ENCODE results near the gene NPC1. TPM values are rescaled to one million over a fixed set of nuclear protein-coding genes. Genes with fewer than 3 reads are reported as not detected.

Gene NPC1
- total RNA-seq, 1 experiment from 2014 or later, result 38.3 TPM

DNA sequence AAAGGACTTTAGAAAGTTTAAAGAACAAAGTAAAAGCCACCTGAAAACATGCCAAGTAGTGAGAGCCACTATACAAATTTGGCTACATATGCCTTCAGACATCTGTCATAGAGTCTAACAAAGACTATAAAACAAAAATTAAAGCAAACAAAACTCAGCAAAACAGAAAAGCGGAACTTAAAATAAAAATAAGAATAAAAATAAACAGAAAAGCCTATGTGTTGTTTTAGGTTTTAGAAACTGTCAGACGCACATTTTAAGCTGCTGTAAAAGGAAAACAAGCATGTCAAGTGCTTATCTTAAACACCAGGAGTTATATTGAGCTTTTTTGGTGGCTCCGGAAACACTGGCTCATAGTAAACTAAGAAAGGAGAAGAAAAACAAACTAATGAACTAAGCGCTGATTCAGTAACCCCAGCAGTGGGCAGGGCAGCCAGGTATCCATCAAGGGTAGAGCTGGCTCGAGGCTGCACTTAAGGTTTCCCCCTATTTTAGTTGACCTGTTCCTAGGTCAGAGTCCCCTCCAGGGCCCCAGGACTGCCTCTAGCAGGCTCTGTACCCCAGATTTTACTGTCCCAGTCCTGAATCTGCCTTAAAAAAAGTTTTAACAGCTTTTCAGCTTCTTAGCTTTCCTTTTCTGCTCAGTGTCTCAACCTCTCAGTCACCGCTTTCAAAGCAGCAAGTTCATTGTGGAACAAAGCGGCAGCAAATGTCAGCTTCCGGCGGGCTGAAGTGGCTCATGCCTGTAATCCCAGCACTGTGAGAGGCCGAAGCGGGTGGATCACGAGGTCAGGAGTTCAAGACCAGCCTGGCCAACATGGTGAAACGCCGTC is 98.4 kb downstream of the NPC1 start (continued):
- TF ChIP-seq ZNF532 (CRISPR knock-in tag; IDR thresholded peaks at IDR 0.05; ENCODE audit: borderline replicate concordance) (no peak), SP1 (CRISPR knock-in tag; conservative IDR thresholded peaks at IDR 0.05) (no peak), SOX15 (CRISPR knock-in tag; IDR thresholded peaks at IDR 0.05) (no peak), KAT7 (CRISPR knock-in tag; IDR thresholded peaks at IDR 0.05; ENCODE audit: borderline replicate concordance) (no peak), ZNF281 (CRISPR knock-in tag; IDR thresholded peaks at IDR 0.05) (no peak), JUN (CRISPR knock-in tag; IDR thresholded peaks at IDR 0.05) (no peak)
- TF ChIP-seq, protein P1, sequence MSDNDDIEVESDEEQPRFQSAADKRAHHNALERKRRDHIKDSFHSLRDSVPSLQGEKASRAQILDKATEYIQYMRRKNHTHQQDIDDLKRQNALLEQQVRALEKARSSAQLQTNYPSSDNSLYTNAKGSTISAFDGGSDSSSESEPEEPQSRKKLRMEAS (CRISPR knock-in tag; IDR thresholded peaks at IDR 0.05), result no peak

DNA sequence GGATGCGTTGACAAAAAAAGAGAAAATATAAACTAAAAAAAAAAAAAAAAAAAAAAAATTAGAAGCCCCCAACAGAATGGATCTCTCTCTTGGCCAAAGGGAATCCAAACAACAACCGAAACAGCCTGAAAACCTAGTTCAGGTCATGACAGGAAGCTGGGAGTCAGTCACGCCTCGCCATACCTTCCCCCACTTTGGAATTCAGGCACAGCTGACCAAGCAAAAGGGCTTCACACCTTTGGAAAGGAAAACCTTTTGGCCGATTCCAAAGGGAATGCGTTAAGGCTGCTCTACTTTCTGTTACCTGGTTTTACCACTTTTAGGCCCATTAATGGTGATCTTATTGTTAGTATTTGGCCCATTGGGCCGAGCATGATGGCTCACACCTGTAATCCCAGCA is 100.9 kb downstream of the NPC1 start:
- TF ChIP-seq CBFB (CRISPR knock-in tag; IDR thresholded peaks at IDR 0.05; ENCODE audit: low read depth) (no peak), ZNF512 (CRISPR knock-in tag; IDR thresholded peaks at IDR 0.05; ENCODE audit: borderline replicate concordance) (no peak), ATF6 (CRISPR knock-in tag; IDR thresholded peaks at IDR 0.05) (no peak), USF2 (CRISPR knock-in tag; IDR thresholded peaks at IDR 0.05) (no peak), JUN (CRISPR knock-in tag; IDR thresholded peaks at IDR 0.05) (no peak), EMX1 (CRISPR knock-in tag; IDR thresholded peaks at IDR 0.05) (no peak)
- TF ChIP-seq, protein P2, sequence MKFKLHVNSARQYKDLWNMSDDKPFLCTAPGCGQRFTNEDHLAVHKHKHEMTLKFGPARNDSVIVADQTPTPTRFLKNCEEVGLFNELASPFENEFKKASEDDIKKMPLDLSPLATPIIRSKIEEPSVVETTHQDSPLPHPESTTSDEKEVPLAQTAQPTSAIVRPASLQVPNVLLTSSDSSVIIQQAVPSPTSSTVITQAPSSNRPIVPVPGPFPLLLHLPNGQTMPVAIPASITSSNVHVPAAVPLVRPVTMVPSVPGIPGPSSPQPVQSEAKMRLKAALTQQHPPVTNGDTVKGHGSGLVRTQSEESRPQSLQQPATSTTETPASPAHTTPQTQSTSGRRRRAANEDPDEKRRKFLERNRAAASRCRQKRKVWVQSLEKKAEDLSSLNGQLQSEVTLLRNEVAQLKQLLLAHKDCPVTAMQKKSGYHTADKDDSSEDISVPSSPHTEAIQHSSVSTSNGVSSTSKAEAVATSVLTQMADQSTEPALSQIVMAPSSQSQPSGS (CRISPR knock-in tag; IDR thresholded peaks at IDR 0.05; ENCODE audit: borderline replicate concordance, low read depth), result no peak
- TF ChIP-seq, protein P3, sequence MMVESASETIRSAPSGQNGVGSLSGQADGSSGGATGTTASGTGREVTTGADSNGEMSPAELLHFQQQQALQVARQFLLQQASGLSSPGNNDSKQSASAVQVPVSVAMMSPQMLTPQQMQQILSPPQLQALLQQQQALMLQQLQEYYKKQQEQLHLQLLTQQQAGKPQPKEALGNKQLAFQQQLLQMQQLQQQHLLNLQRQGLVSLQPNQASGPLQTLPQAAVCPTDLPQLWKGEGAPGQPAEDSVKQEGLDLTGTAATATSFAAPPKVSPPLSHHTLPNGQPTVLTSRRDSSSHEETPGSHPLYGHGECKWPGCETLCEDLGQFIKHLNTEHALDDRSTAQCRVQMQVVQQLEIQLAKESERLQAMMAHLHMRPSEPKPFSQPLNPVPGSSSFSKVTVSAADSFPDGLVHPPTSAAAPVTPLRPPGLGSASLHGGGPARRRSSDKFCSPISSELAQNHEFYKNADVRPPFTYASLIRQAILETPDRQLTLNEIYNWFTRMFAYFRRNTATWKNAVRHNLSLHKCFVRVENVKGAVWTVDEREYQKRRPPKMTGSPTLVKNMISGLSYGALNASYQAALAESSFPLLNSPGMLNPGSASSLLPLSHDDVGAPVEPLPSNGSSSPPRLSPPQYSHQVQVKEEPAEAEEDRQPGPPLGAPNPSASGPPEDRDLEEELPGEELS (CRISPR knock-in tag; IDR thresholded peaks at IDR 0.05), result no peak
- Mint-ChIP-seq H3K27me3 (ENCODE audit: low read depth) (no peaks in the 10 kb centered on the region), H3K4me3 (no peak overlapping the region), H3K27ac (peak overlapping the region; percentile 49; the same call in 1 of the 2 replicates), H3K36me3 (peaks cover 10% of the 10 kb centered on the region), H3K4me1 (peaks cover 18% of the 10 kb centered on the region), H3K9me3 (peaks cover 4% of the 10 kb centered on the region)
- DNase-seq (ENCODE audit: low spot score), result no peak
- no peak for ATAC-seq
- ChIA-PET POLR2A (no interaction called here), CTCF (interaction anchor here (0.7 to 3.0 kb wide), 4 partner anchors 9 to 502 kb away, joined by 3 to 34 read pairs (median 5); no protein-coding TSS in a partner anchor)
